Ishikawa (cell line): Measurements from ENCODE around the gene PRDM1.

Source experiments
- CEBPB ChIP-seq: IDR thresholded peaks from 2 replicates; pipeline ENCODE4 v1.6.1; 2012
- CREB1 ChIP-seq: IDR thresholded peaks from 2 replicates; pipeline ENCODE4 v1.6.1; 2012; ENCODE audit warnings: low read depth
- EGR1 ChIP-seq: IDR thresholded peaks from 2 replicates; pipeline ENCODE4 v1.6.1; 2012
- EP300 ChIP-seq: IDR thresholded peaks from 2 replicates; pipeline ENCODE4 v1.6.1; 2012; ENCODE audit warnings: borderline replicate concordance
- FOXM1 ChIP-seq: IDR thresholded peaks from 2 replicates; pipeline ENCODE4 v1.6.1; 2012; ENCODE audit warnings: low read depth, borderline replicate concordance
- NFIC ChIP-seq: IDR thresholded peaks from 2 replicates; pipeline ENCODE4 v1.6.1; 2012
- RAD21 ChIP-seq: IDR thresholded peaks from 2 replicates; pipeline ENCODE4 v1.6.1; 2012; ENCODE audit warnings: low read depth
- TAF1 ChIP-seq: IDR thresholded peaks from 2 replicates; pipeline ENCODE4 v1.6.1; 2012; ENCODE audit warnings: low read depth, mild to moderate bottlenecking
- TCF12 ChIP-seq: IDR thresholded peaks from 2 replicates; pipeline ENCODE4 v1.6.1; 2012; ENCODE audit warnings: low read depth
- TEAD4 ChIP-seq: IDR thresholded peaks from 2 replicates; pipeline ENCODE4 v1.6.1; 2012
- YY1 ChIP-seq: IDR thresholded peaks from 2 replicates; pipeline ENCODE4 v1.6.1; 2012; ENCODE audit warnings: low read depth
- ZBTB7A ChIP-seq: IDR thresholded peaks from 2 replicates; pipeline ENCODE4 v1.6.1; 2012; ENCODE audit warnings: low read depth
- TF ChIP-seq, protein P1 (sequence below): IDR thresholded peaks from 2 replicates; pipeline ENCODE4 v1.6.1; 2012
- TF ChIP-seq, protein P2 (sequence below): IDR thresholded peaks from 2 replicates; pipeline ENCODE4 v1.6.1; 2012; ENCODE audit warnings: low read depth, mild to moderate bottlenecking
- TF ChIP-seq, protein P3 (sequence below): IDR thresholded peaks from 2 replicates; pipeline ENCODE4 v1.6.1; 2012

The PRDM1 gene

DNA sequence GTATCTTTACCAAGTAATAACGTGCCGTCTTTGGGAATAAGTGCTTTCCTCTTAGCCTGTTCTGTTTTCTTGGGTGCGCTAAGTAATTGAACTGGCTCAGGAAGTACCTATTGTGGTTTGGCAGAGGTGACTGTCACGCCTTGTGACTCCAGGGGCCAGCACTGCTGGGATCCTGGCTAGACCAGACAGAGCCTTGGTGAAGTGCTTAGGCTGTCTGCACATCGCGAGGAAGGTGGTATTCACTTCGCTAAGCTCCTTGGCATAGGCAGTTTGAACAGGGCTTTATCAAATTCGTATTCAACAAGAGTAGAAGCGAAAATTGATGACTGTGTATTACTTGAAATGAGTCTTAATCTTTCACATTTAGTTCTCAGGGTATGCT is 17.6 kb downstream of the PRDM1 start:
- TF ChIP-seq NFIC (peak; percentile 91), EP300 (no peak)

DNA sequence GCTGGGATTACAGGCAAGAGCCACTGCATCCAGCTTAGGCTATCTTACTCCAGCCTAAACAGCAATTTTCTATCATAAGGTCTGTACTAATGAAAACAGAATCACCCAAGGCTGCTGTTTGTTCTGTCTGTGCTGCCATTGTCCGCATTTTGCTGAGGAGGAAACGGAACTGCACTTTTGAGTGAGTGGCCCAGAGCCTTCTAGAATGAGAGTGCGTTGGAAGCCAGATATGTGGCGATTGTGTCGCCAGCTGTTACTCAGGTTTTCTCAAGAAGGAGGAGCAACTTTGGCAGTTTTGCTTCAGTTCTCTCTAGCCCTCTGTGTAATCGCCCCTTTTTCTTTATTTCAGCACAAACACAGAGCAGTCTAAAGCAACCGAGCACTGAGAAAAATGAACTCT is 18.3 kb downstream of the PRDM1 start:
- TF ChIP-seq CREB1 = no peak
- no peak for TF ChIP-seq TAF1
- no peak for TF ChIP-seq FOXM1
- TF ChIP-seq RAD21 = no peak
- no peak for TF ChIP-seq ZBTB7A

DNA sequence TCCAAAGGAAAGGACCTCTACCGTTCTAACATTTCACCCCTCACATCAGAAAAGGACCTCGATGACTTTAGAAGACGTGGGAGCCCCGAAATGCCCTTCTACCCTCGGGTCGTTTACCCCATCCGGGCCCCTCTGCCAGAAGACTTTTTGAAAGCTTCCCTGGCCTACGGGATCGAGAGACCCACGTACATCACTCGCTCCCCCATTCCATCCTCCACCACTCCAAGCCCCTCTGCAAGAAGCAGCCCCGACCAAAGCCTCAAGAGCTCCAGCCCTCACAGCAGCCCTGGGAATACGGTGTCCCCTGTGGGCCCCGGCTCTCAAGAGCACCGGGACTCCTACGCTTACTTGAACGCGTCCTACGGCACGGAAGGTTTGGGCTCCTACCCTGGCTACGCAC is 18.8 kb downstream of the PRDM1 start:
- no peak for TF ChIP-seq TAF1

DNA sequence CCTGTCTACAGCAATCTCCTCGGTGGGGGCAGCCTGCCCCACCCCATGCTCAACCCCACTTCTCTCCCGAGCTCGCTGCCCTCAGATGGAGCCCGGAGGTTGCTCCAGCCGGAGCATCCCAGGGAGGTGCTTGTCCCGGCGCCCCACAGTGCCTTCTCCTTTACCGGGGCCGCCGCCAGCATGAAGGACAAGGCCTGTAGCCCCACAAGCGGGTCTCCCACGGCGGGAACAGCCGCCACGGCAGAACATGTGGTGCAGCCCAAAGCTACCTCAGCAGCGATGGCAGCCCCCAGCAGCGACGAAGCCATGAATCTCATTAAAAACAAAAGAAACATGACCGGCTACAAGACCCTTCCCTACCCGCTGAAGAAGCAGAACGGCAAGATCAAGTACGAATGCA is 19.4 kb downstream of the PRDM1 start:
- TF ChIP-seq TAF1 (no peak), EP300 (no peak)

DNA sequence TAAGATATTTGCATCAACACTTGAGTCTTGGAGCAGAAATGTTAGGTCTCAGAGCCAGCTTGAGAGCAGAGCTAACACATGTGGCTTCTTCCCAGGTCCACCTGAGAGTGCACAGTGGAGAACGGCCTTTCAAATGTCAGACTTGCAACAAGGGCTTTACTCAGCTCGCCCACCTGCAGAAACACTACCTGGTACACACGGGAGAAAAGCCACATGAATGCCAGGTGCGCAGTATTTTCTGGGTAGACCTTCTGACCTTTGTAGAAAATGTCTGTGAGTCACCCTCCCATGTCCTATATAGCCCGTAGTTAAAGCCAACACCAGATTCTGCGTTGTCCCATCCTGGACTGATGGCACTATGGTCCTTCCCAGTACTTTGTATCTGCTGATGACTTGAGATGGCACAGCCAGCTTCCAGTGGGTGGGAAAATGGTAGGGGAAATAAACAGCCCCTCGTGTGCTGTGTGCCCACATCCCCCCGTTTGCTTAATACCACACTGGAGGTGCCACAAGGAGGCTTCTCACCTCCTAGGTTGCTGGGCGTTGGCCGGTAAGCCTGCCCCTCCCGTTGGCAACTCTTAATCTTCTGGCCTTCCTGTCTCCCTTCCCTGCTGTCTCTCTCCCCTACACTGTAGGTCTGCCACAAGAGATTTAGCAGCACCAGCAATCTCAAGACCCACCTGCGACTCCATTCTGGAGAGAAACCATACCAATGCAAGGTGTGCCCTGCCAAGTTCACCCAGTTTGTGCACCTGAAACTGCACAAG is 20.3 kb downstream of the PRDM1 start:
- TF ChIP-seq TCF12 = no peak
- no peak for TF ChIP-seq FOXM1
- TF ChIP-seq RAD21 = no peak

DNA sequence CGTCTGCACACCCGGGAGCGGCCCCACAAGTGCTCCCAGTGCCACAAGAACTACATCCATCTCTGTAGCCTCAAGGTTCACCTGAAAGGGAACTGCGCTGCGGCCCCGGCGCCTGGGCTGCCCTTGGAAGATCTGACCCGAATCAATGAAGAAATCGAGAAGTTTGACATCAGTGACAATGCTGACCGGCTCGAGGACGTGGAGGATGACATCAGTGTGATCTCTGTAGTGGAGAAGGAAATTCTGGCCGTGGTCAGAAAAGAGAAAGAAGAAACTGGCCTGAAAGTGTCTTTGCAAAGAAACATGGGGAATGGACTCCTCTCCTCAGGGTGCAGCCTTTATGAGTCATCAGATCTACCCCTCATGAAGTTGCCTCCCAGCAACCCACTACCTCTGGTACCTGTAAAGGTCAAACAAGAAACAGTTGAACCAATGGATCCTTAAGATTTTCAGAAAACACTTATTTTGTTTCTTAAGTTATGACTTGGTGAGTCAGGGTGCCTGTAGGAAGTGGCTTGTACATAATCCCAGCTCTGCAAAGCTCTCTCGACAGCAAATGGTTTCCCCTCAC is 21.0 kb downstream of the PRDM1 start:
- TF ChIP-seq RAD21 (no peak), TEAD4 (no peak), YY1 (no peak), TCF12 (no peak), NFIC (no peak), EP300 (no peak), CREB1 (no peak), FOXM1 (no peak), EGR1 (no peak), TAF1 (no peak), CEBPB (no peak), ZBTB7A (no peak)
- TF ChIP-seq, protein P1, sequence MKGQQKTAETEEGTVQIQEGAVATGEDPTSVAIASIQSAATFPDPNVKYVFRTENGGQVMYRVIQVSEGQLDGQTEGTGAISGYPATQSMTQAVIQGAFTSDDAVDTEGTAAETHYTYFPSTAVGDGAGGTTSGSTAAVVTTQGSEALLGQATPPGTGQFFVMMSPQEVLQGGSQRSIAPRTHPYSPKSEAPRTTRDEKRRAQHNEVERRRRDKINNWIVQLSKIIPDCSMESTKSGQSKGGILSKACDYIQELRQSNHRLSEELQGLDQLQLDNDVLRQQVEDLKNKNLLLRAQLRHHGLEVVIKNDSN = no peak
- TF ChIP-seq, protein P2, sequence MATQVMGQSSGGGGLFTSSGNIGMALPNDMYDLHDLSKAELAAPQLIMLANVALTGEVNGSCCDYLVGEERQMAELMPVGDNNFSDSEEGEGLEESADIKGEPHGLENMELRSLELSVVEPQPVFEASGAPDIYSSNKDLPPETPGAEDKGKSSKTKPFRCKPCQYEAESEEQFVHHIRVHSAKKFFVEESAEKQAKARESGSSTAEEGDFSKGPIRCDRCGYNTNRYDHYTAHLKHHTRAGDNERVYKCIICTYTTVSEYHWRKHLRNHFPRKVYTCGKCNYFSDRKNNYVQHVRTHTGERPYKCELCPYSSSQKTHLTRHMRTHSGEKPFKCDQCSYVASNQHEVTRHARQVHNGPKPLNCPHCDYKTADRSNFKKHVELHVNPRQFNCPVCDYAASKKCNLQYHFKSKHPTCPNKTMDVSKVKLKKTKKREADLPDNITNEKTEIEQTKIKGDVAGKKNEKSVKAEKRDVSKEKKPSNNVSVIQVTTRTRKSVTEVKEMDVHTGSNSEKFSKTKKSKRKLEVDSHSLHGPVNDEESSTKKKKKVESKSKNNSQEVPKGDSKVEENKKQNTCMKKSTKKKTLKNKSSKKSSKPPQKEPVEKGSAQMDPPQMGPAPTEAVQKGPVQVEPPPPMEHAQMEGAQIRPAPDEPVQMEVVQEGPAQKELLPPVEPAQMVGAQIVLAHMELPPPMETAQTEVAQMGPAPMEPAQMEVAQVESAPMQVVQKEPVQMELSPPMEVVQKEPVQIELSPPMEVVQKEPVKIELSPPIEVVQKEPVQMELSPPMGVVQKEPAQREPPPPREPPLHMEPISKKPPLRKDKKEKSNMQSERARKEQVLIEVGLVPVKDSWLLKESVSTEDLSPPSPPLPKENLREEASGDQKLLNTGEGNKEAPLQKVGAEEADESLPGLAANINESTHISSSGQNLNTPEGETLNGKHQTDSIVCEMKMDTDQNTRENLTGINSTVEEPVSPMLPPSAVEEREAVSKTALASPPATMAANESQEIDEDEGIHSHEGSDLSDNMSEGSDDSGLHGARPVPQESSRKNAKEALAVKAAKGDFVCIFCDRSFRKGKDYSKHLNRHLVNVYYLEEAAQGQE = no peak
- TF ChIP-seq, protein P3, sequence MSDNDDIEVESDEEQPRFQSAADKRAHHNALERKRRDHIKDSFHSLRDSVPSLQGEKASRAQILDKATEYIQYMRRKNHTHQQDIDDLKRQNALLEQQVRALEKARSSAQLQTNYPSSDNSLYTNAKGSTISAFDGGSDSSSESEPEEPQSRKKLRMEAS = no peak

DNA sequence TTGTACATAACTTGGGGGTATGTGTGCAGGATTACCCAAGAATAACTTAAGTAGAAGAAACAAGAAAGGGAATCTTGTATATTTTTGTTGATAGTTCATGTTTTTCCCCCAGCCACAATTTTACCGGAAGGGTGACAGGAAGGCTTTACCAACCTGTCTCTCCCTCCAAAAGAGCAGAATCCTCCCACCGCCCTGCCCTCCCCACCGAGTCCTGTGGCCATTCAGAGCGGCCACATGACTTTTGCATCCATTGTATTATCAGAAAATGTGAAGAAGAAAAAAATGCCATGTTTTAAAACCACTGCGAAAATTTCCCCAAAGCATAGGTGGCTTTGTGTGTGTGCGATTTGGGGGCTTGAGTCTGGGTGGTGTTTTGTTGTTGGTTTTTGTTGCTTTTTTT is 22.0 kb downstream of the PRDM1 start:
- no peak for TF ChIP-seq EGR1
- TF ChIP-seq, protein P2 = no peak
- no peak for TF ChIP-seq CREB1
- TF ChIP-seq NFIC = no peak
- TF ChIP-seq TAF1 = no peak
- TF ChIP-seq FOXM1 = no peak
- TF ChIP-seq, protein P1 = no peak
- no peak for TF ChIP-seq YY1
- no peak for TF ChIP-seq TEAD4
- TF ChIP-seq, protein P3 = no peak
- no peak for TF ChIP-seq ZBTB7A
- TF ChIP-seq RAD21 = no peak
- TF ChIP-seq EP300 = no peak
